ENCODE measurements around the gene UCHL1. TPM values are rescaled to one million over a fixed set of nuclear protein-coding genes. Genes with fewer than 3 reads are reported as not detected.

The UCHL1 gene
- total and polyA plus RNA-seq, 2 of the 13 experiments (the other 11 are each of a cell fraction or from before 2014, with no cell fraction given), result not detected

DNA sequence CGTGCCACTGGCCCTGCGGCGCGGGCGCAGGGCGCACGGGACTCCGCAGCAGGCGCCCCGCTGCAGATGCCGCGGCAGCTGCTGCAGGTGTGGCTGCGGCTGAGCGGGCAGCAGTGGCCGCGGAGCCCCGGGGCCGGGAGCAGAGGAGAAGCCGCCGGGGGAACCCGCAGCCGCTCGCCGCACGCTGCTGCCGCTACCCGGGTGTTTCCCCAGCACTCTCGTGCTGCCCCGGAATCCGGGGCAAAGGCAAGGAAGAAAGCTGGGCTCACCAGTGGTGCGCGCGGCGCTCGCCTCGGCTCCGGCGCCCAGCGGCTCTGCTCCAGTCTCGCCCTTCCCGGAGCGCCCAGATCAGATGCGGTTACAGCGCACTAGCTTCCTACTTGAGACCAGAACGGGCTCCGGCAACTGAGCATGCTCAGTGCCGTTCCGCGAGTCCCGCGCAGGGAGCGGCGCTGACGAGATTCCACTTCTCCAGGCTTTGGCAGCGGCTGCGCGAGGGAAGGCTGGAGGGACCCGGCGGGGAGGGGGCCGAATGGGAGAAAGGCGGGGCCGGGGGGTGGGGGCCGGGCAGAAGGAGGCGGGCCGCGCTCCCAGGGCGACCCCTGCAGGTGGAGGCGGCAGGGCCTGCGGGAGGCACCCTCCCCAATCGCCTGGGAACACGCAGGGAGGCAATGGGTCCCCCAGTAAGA is 42.4 kb upstream of the UCHL1 start, which contains the start of gene APBB2 (continued):
- no peak for TF ChIP-seq CBX1 (IDR thresholded peaks at IDR 0.05; ENCODE audit: low read depth)
- TF ChIP-seq, protein P1, sequence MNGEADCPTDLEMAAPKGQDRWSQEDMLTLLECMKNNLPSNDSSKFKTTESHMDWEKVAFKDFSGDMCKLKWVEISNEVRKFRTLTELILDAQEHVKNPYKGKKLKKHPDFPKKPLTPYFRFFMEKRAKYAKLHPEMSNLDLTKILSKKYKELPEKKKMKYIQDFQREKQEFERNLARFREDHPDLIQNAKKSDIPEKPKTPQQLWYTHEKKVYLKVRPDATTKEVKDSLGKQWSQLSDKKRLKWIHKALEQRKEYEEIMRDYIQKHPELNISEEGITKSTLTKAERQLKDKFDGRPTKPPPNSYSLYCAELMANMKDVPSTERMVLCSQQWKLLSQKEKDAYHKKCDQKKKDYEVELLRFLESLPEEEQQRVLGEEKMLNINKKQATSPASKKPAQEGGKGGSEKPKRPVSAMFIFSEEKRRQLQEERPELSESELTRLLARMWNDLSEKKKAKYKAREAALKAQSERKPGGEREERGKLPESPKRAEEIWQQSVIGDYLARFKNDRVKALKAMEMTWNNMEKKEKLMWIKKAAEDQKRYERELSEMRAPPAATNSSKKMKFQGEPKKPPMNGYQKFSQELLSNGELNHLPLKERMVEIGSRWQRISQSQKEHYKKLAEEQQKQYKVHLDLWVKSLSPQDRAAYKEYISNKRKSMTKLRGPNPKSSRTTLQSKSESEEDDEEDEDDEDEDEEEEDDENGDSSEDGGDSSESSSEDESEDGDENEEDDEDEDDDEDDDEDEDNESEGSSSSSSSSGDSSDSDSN (CRISPR knock-in tag; IDR thresholded peaks at IDR 0.05), result peak; percentile 96
- no peak for TF ChIP-seq TAF15 (IDR thresholded peaks at IDR 0.05; ENCODE audit: low read depth, low read length, poor library complexity, severe bottlenecking)
- peak; percentile 88; the same call in 1 of the 2 replicates for TF ChIP-seq KAT7 (CRISPR knock-in tag; IDR thresholded peaks at IDR 0.05; ENCODE audit: borderline replicate concordance)
- no peak for TF ChIP-seq ZNF234 (CRISPR knock-in tag; conservative IDR thresholded peaks at IDR 0.05)
- TF ChIP-seq ZNF256 (CRISPR knock-in tag; conservative IDR thresholded peaks at IDR 0.05), result no peak
- no peak for TF ChIP-seq ZC3H13 (CRISPR knock-in tag; IDR thresholded peaks at IDR 0.05)
- peak; percentile 30; the same call in 1 of the 2 replicates for TF ChIP-seq ZNF770 (CRISPR knock-in tag; IDR thresholded peaks at IDR 0.05)
- peak; percentile 60; the same call in 1 of the 2 replicates for TF ChIP-seq ZNF350 (CRISPR knock-in tag; IDR thresholded peaks at IDR 0.05; ENCODE audit: borderline replicate concordance, low read depth)
- no peak for TF ChIP-seq ZBTB1 (CRISPR knock-in tag; IDR thresholded peaks at IDR 0.05; ENCODE audit: borderline replicate concordance)
- no peak for TF ChIP-seq ZNF460 (CRISPR knock-in tag; IDR thresholded peaks at IDR 0.05; ENCODE audit: borderline replicate concordance)
- peak; percentile 52 for TF ChIP-seq ZNF574 (CRISPR knock-in tag; IDR thresholded peaks at IDR 0.05)
- no peak for TF ChIP-seq ZNF703 (CRISPR knock-in tag; IDR thresholded peaks at IDR 0.05; ENCODE audit: borderline replicate concordance)
- TF ChIP-seq KMT2A (CRISPR knock-in tag; IDR thresholded peaks at IDR 0.05), result no peak
- peak; percentile 77; the same call in 1 of the 2 replicates for TF ChIP-seq TFDP1 (CRISPR knock-in tag; IDR thresholded peaks at IDR 0.05; ENCODE audit: borderline replicate concordance)
- no peak for TF ChIP-seq ZFP62 (CRISPR knock-in tag; IDR thresholded peaks at IDR 0.05)
